Measurements from ENCODE around the gene FAM228B.

- TF ChIP-seq, protein P1, sequence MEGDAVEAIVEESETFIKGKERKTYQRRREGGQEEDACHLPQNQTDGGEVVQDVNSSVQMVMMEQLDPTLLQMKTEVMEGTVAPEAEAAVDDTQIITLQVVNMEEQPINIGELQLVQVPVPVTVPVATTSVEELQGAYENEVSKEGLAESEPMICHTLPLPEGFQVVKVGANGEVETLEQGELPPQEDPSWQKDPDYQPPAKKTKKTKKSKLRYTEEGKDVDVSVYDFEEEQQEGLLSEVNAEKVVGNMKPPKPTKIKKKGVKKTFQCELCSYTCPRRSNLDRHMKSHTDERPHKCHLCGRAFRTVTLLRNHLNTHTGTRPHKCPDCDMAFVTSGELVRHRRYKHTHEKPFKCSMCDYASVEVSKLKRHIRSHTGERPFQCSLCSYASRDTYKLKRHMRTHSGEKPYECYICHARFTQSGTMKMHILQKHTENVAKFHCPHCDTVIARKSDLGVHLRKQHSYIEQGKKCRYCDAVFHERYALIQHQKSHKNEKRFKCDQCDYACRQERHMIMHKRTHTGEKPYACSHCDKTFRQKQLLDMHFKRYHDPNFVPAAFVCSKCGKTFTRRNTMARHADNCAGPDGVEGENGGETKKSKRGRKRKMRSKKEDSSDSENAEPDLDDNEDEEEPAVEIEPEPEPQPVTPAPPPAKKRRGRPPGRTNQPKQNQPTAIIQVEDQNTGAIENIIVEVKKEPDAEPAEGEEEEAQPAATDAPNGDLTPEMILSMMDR (optimal IDR thresholded peaks at IDR 0.05 in 1 of 3, IDR thresholded peaks at IDR 0.05 in 1 of 3, conservative IDR thresholded peaks at IDR 0.05 in 1 of 3; ENCODE audit: extremely low read depth in 1 of 3, insufficient read depth in 2 of 3, low read length in 3 of 3): no peak
- no peak for TF ChIP-seq EZH2 (IDR thresholded peaks at IDR 0.05; ENCODE audit: low read length)
Measured at GRCh38 chr2:24200799-24201198, 77.5 kb downstream of the FAM228B start.

Measured in keratinocyte (primary cell).